IMR-90 (cell line): ENCODE data around the gene FNIP1. TPM values are rescaled to one million over a fixed set of nuclear protein-coding genes. Genes with fewer than 3 reads are reported as not detected.

Source experiments
- ATAC-seq: fragments of 200-7000 bp; cut with Tn5 transposase; 2 replicates; pipeline ENCODE4 v1.9.1; 2020; ENCODE audit warnings: low read depth, mild to moderate bottlenecking, moderate library complexity
- BruUV-seq: library from RNA; stranded (reverse); fragments of 400-500 nt; replicated peaks from 2 replicates; lab custom pipeline; 2021; lab: Mats Ljungman, UMichigan
- CTCF ChIA-PET: fragments of 300-600 bp; formaldehyde crosslinking; extraction: SDS; loops from one replicate; lab custom pipeline; 2021; ENCODE audit warnings: antibody characterized with exemption; lab: Yijun Ruan, JAX
- POLR2A ChIA-PET: fragments of 300-600 bp; sonication (Branson Sonifier 250); formaldehyde crosslinking; loops from one replicate; lab custom pipeline; 2022; ENCODE audit warnings: antibody characterized with exemption; ENCODE audit not compliant: unreplicated experiment; lab: Charles Lee
- DNase-seq: peaks from one replicate; pipeline ENCODE4 v3.0.0; 2013
- H2AFZ ChIP-seq: replicated peaks from 2 replicates; pipeline ENCODE3; 2013; ENCODE audit warnings: low read length, mild to moderate bottlenecking; ENCODE audit not compliant: poor library complexity
- H2AK5ac ChIP-seq: 2 replicates; pipeline ENCODE4 v1.6.1; 2013; ENCODE audit warnings: low read depth, low read length, inconsistent platforms
- H2AK9ac ChIP-seq: replicated peaks from 2 replicates; pipeline ENCODE3; 2013; ENCODE audit warnings: mild to moderate bottlenecking, low read depth, low read length, moderate library complexity; ENCODE audit not compliant: poor library complexity
- H2BK120ac ChIP-seq: 2 replicates; pipeline ENCODE4 v1.6.1; 2013; ENCODE audit warnings: low read depth, low read length, inconsistent platforms
- H2BK15ac ChIP-seq: 3 replicates; pipeline ENCODE4 v1.6.1; 2013; ENCODE audit warnings: low read depth, low read length, inconsistent platforms
- H2BK20ac ChIP-seq: 2 replicates; pipeline ENCODE4 v1.6.1; 2013; ENCODE audit warnings: low read depth, mild to moderate bottlenecking, inconsistent platforms, low read length, moderate library complexity
- H2BK5ac ChIP-seq: 2 replicates; pipeline ENCODE4 v1.6.1; 2013; ENCODE audit warnings: mild to moderate bottlenecking, low read depth, low read length, inconsistent platforms; ENCODE audit not compliant: poor library complexity, severe bottlenecking
- H3K14ac ChIP-seq: replicated peaks from 2 replicates; pipeline ENCODE4 v1.6.1; 2013; ENCODE audit warnings: low read depth, low read length, inconsistent platforms
- H3K18ac ChIP-seq: 2 replicates; pipeline ENCODE4 v1.6.1; 2013; ENCODE audit warnings: low read depth, low read length, control low read depth
- H3K23ac ChIP-seq: 2 replicates; pipeline ENCODE4 v1.6.1; 2013; ENCODE audit warnings: low read depth, low read length, inconsistent platforms
- H3K27ac ChIP-seq: 2 replicates; pipeline ENCODE4 v1.5.1; 2013; ENCODE audit warnings: mild to moderate bottlenecking, control low read depth, low read length; ENCODE audit not compliant: insufficient read depth
- H3K27me3 ChIP-seq: 2 replicates; pipeline ENCODE4 v1.6.1; 2013; ENCODE audit warnings: low read length; ENCODE audit not compliant: control insufficient read depth, insufficient read depth
- H3K36me3 ChIP-seq: 2 replicates; pipeline ENCODE4 v1.6.1; 2013; ENCODE audit warnings: low read length, mixed read lengths; ENCODE audit not compliant: control insufficient read depth, insufficient read depth
- H3K4ac ChIP-seq: 2 replicates; pipeline ENCODE4 v1.6.1; 2013; ENCODE audit warnings: low read depth, low read length, inconsistent platforms
- H3K4me1 ChIP-seq: 2 replicates; pipeline ENCODE4 v1.6.1; 2013; ENCODE audit warnings: low read length, mixed read lengths; ENCODE audit not compliant: control insufficient read depth, insufficient read depth
- H3K4me2 ChIP-seq: 2 replicates; pipeline ENCODE4 v1.6.1; 2013; ENCODE audit warnings: low read depth, mild to moderate bottlenecking, control low read depth, low read length, moderate library complexity
- H3K4me3 ChIP-seq: 2 replicates; pipeline ENCODE4 v1.5.1; 2013; ENCODE audit warnings: low read depth, mild to moderate bottlenecking, control low read depth, low read length, moderate library complexity; ENCODE audit not compliant: insufficient read depth
- H3K56ac ChIP-seq: 2 replicates; pipeline ENCODE4 v1.6.1; 2013; ENCODE audit warnings: low read length, inconsistent platforms; ENCODE audit not compliant: insufficient read depth; ENCODE audit errors: extremely low read depth
- H3K79me1 ChIP-seq, 2 experiments: 2 replicates each; pipeline ENCODE4 v1.6.1; 2013; ENCODE audit warnings: low read length in 2 of 2, inconsistent platforms in 1 of 2, low read depth in 1 of 2
- H3K9ac ChIP-seq: 2 replicates; pipeline ENCODE4 v1.6.1; 2013; ENCODE audit warnings: low read depth, low read length, control low read depth
- H3K9me1 ChIP-seq: 2 replicates; pipeline ENCODE4 v1.6.1; 2013; ENCODE audit warnings: low read length, inconsistent platforms; ENCODE audit not compliant: insufficient read depth
- H3K9me3 ChIP-seq: 2 replicates; pipeline ENCODE4 v1.6.1; 2013; ENCODE audit warnings: low read length; ENCODE audit not compliant: control insufficient read depth, insufficient read depth
- H4K20me1 ChIP-seq: 2 replicates; pipeline ENCODE4 v1.6.1; 2013; ENCODE audit warnings: low read length, inconsistent platforms; ENCODE audit not compliant: insufficient read depth
- H4K5ac ChIP-seq: 2 replicates; pipeline ENCODE4 v1.6.1; 2013; ENCODE audit warnings: mild to moderate bottlenecking, low read depth, low read length, control low read depth
- H4K8ac ChIP-seq, 2 experiments: 2 replicates each; pipeline ENCODE4 v1.6.1; 2013; ENCODE audit warnings: low read depth in 2 of 2, low read length in 2 of 2, control low read depth in 1 of 2, inconsistent platforms in 1 of 2
- H4K91ac ChIP-seq: 2 replicates; pipeline ENCODE4 v1.6.1; 2013; ENCODE audit warnings: low read depth, low read length, inconsistent platforms; ENCODE audit not compliant: insufficient read depth
- CHD1 ChIP-seq: IDR thresholded peaks from 2 replicates; pipeline ENCODE4 v1.6.1; 2012; ENCODE audit warnings: low read depth, low read length, improper control_type of control experiment
- CTCF ChIP-seq: conservative IDR thresholded peaks from 2 replicates; pipeline ENCODE4 v1.5.1; 2012; ENCODE audit warnings: mild to moderate bottlenecking, low read depth, low read length, improper control_type of control experiment
- NFE2L2 ChIP-seq: fragments of 150-350 bp; IDR thresholded peaks from 2 replicates; pipeline ENCODE4 v1.6.1; 2016; ENCODE audit warnings: low read depth, mild to moderate bottlenecking, low read length
- RAD21 ChIP-seq: IDR thresholded peaks from 2 replicates; pipeline ENCODE4 v1.6.1; 2012; ENCODE audit warnings: low read length, improper control_type of control experiment
- SMC3 ChIP-seq: fragments of 150-350 bp; IDR thresholded peaks from 2 replicates; pipeline ENCODE4 v1.6.1; 2016; ENCODE audit warnings: low read depth, mild to moderate bottlenecking, antibody characterized with exemption, low read length, moderate library complexity
- WGBS, 2 experiments: methylation state at CpG; one replicate each; pipeline versions ENCODE4 v1.1.5 to v1.1.7; 2013; ENCODE audit warnings: missing lambda C conversion rate in 2 of 2; ENCODE audit not compliant: insufficient read length in 1 of 2; ENCODE audit errors: extremely low coverage in 2 of 2; 5-methylcytosine and 5-hydroxymethylcytosine counted together
- dilution Hi-C: fragments of 300-500 bp; cut with HindIII; formaldehyde crosslinking; loops from one replicate; pipeline ENCODE4 v1.14.3; 2018; ENCODE audit warnings: low sequenced_read_pairs; ENCODE audit not compliant: unreplicated experiment
- in situ Hi-C: fragments of 300-500 bp; cut with MboI; formaldehyde crosslinking; loops from 3 replicates; pipeline ENCODE4 v1.14.3; 2019; ENCODE audit warnings: low sequenced_read_pairs, inconsistent platforms, mixed read lengths
- intact Hi-C: fragments of 100-400 bp; cut with micrococcal nuclease; formaldehyde crosslinking; loops from 2 replicates; pipeline ENCODE4 v1.10.0; 2022
- polyA plus RNA-seq, 3 experiments: library from polyadenylated mRNA; depleted of rRNA; stranded (reverse); fragments of >200 nt; gene quantifications; 2 replicates each; pipeline ENCODE4 v1.2.3, GENCODE V29; 2012; ENCODE audit warnings: low replicate concordance in 1 of 3
- total RNA-seq: library from RNA; depleted of rRNA; stranded (reverse); fragments of >200 nt; gene quantifications from 2 replicates; pipeline ENCODE4 v1.2.3, GENCODE V29; 2012

The FNIP1 gene
- total and polyA plus RNA-seq, 2 of the 4 experiments (the other 2 are of a cell fraction) = 5.6 to 34.1 TPM

- peak; percentile 64 for ATAC-seq
Measured at GRCh38 chr5:131810510-131811249, 13.9 kb upstream of the FNIP1 start.

More at GRCh38 chr5:131810510-131811249, 13.9 kb upstream of the FNIP1 start:
- Histone ChIP-seq H3K9me1 (peaks cover 2% of the 10 kb centered on the region; the same call in 1 of the 2 replicates), H2BK5ac (no peak overlapping the region), H2BK20ac (no peak overlapping the region), H3K27me3 (no peaks in the 10 kb centered on the region), H3K14ac (no peak overlapping the region), H3K36me3 (no peaks in the 10 kb centered on the region), H2BK120ac (peak overlapping the region; percentile 3; the same call in 1 of the 2 replicates), H4K91ac (no peak overlapping the region), H4K8ac (no peak overlapping the region), H3K4me2 (peak overlapping the region; percentile 6; the same call in 1 of the 2 replicates), H3K56ac (no peak overlapping the region), H3K79me1 (no peaks in the 10 kb centered on the region), H2BK15ac (no peak overlapping the region), H4K5ac (no peak overlapping the region), H3K27ac (no peak overlapping the region), H3K23ac (no peak overlapping the region), H3K9ac (no peak overlapping the region), H3K4ac (no peak overlapping the region), H3K4me1 (0 out of 2 replicates have a peak, but pooled peaks cover 2% of the 10 kb centered on the region), H2AFZ (no peak overlapping the region), H3K18ac (no peak overlapping the region), H4K20me1 (no peaks in the 10 kb centered on the region), H2AK5ac (no peak overlapping the region), H3K4me3 (no peak overlapping the region), H2AK9ac (no peak overlapping the region), H3K9me3 (no peaks in the 10 kb centered on the region)
- dilution Hi-C loops (no loop called here), in situ Hi-C loops (loop anchor here (10.0 kb wide), 1 partner anchor 194 kb away; no protein-coding TSS in a partner anchor), intact Hi-C loops (loop anchor here (1.0 to 2.0 kb wide), 2 partner anchors 198 to 252 kb away; no protein-coding TSS in a partner anchor)
- ChIA-PET POLR2A (no interaction called here), CTCF (interaction anchor here (0.7 to 2.0 kb wide), 4 partner anchors 197 to 252 kb away, joined by 3 to 16 read pairs (median 6); no protein-coding TSS in a partner anchor)
- no TSS peak for BruUV-seq
- WGBS, 2 experiments = 0% methylated on average over 1 of the region's 3 CpGs; no CpG with 5 or more reads in 1 of the 2 experiments
- TF ChIP-seq RAD21 (peak; percentile 44), CTCF (peak; percentile 48), CHD1 (no peak), NFE2L2 (no peak), SMC3 (peak; percentile 22)
- DNase-seq = peak; percentile 41
